Activated naive CD4-positive, alpha-beta T cell treated with anti-CD3 and anti-CD28 coated beads for 36 hours (primary cell): ENCODE results near the gene GCN1. TPM values are rescaled to one million over a fixed set of nuclear protein-coding genes. Genes with fewer than 3 reads are reported as not detected.
"Not testable (repeated sequence)": the region's sequence is repeated elsewhere in the genome, so short reads cannot be mapped to it uniquely, and the experiment has no call there.

Experiments
- CTCF ChIA-PET: fragments of 350-600 bp; sonication (Branson Sonifier 250); formaldehyde crosslinking; loops from one replicate; lab custom pipeline; 2021; ENCODE audit warnings: antibody characterized with exemption; lab: Charles Lee
- DNase-seq: peaks from one replicate; pipeline ENCODE4 v3.0.0-alpha.2; 2020
- H3K27ac Mint-ChIP-seq: one replicate; pipeline ENCODE4 v1.8.0; 2021; ENCODE audit warnings: mild to moderate bottlenecking, mixed read lengths
- H3K27me3 Mint-ChIP-seq: one replicate; pipeline ENCODE4 v1.8.0; 2021; ENCODE audit warnings: low read depth, mixed read lengths
- H3K36me3 Mint-ChIP-seq: one replicate; pipeline ENCODE4 v1.8.0; 2021; ENCODE audit warnings: low read depth, mixed read lengths
- H3K4me1 Mint-ChIP-seq: one replicate; pipeline ENCODE4 v1.8.0; 2021; ENCODE audit warnings: low read depth, mixed read lengths
- H3K4me3 Mint-ChIP-seq: one replicate; pipeline ENCODE4 v1.8.0; 2021; ENCODE audit warnings: mild to moderate bottlenecking, moderate library complexity, mixed read lengths
- H3K9me3 Mint-ChIP-seq: one replicate; pipeline ENCODE4 v1.8.0; 2021; ENCODE audit warnings: mixed read lengths
- intact Hi-C: fragments of 100-400 bp; cut with micrococcal nuclease; formaldehyde crosslinking; loops from one replicate; pipeline ENCODE4 v1.15.1; 2023
- total RNA-seq, 2 experiments: library from RNA; stranded (reverse); gene quantifications; one replicate each; pipeline ENCODE4 v1.2.3, GENCODE V29; 2021

The GCN1 gene
- total RNA-seq, 2 experiments from 2014 or later = 122 to 128 TPM

- intact Hi-C loops = no loop called here
- Mint-ChIP-seq H3K36me3 (peaks cover 52% of the 10 kb centered on the region), H3K4me3 (no peak overlapping the region), H3K9me3 (no peaks in the 10 kb centered on the region), H3K4me1 (peaks cover 54% of the 10 kb centered on the region), H3K27ac (peak overlapping the region; percentile 91), H3K27me3 (no peaks in the 10 kb centered on the region)
- CTCF ChIA-PET = no interaction called here
- no peak for DNase-seq
Observed at GRCh38 chr12:120196363-120196762, 1.8 kb upstream of the GCN1 start.

- Mint-ChIP-seq H3K27ac (peak overlapping the region; percentile 78), H3K27me3 (no peaks in the 10 kb centered on the region), H3K9me3 (no peaks in the 10 kb centered on the region), H3K4me3 (peak overlapping the region; percentile 86), H3K4me1 (peaks cover 58% of the 10 kb centered on the region), H3K36me3 (peaks cover 41% of the 10 kb centered on the region)
- no peak for DNase-seq
- CTCF ChIA-PET = no interaction called here
- intact Hi-C loops = no loop called here
Observed at GRCh38 chr12:120194226-120194533, 335 bp downstream of the GCN1 start.

GRCh38 chr12:120193286-120193685, 1.2 kb downstream of the GCN1 start:
- Mint-ChIP-seq H3K4me3 (peak overlapping the region; percentile 86), H3K36me3 (peaks cover 33% of the 10 kb centered on the region), H3K4me1 (peaks cover 49% of the 10 kb centered on the region)
- DNase-seq, H3K9me3 Mint-ChIP-seq, H3K27me3 Mint-ChIP-seq, intact Hi-C loops, H3K27ac Mint-ChIP-seq: not testable (repeated sequence)
- CTCF ChIA-PET = interaction anchor here (0.7 kb wide), 1 partner anchor 8 kb away, joined by 3 read pairs; no protein-coding TSS in a partner anchor

- Mint-ChIP-seq H3K9me3 (no peaks in the 10 kb centered on the region), H3K27ac (no peak overlapping the region), H3K36me3 (peaks cover 30% of the 10 kb centered on the region), H3K4me3 (no peak overlapping the region), H3K4me1 (peaks cover 40% of the 10 kb centered on the region), H3K27me3 (no peaks in the 10 kb centered on the region)
- intact Hi-C loops = no loop called here
- DNase-seq = no peak
- CTCF ChIA-PET = interaction anchor here (1.4 to 1.5 kb wide), 2 partner anchors 10 to 37 kb away, joined by 4 to 5 read pairs; partner anchors contain the start of gene RPLP0
Observed at GRCh38 chr12:120190985-120191480, 3.5 kb downstream of the GCN1 start.

- no peaks in the 10 kb centered on the region for H3K27me3 Mint-ChIP-seq
- no peak overlapping the region for H3K27ac Mint-ChIP-seq
- peaks cover 36% of the 10 kb centered on the region for H3K4me1 Mint-ChIP-seq
- no peak overlapping the region for H3K4me3 Mint-ChIP-seq
- peaks cover 27% of the 10 kb centered on the region for H3K36me3 Mint-ChIP-seq
- intact Hi-C loops = no loop called here
- DNase-seq = no peak
- no peaks in the 10 kb centered on the region for H3K9me3 Mint-ChIP-seq
- CTCF ChIA-PET = interaction anchor here (1.4 to 1.5 kb wide), 2 partner anchors 11 to 38 kb away, joined by 4 to 5 read pairs; partner anchors contain the start of gene RPLP0
Observed at GRCh38 chr12:120190386-120190785, 4.1 kb downstream of the GCN1 start.

- Mint-ChIP-seq H3K36me3 (peaks cover 41% of the 10 kb centered on the region), H3K27ac (no peak overlapping the region), H3K4me1 (peaks cover 14% of the 10 kb centered on the region), H3K9me3 (no peaks in the 10 kb centered on the region), H3K4me3 (no peak overlapping the region), H3K27me3 (no peaks in the 10 kb centered on the region)
- CTCF ChIA-PET = interaction anchor here (0.6 to 0.7 kb wide), 2 partner anchors 16 to 83 kb away, joined by 4 read pairs; no protein-coding TSS in a partner anchor
- intact Hi-C loops = no loop called here
- no peak for DNase-seq
Observed at GRCh38 chr12:120186654-120187053, 7.9 kb downstream of the GCN1 start.

GRCh38 chr12:120183211-120183631, 11.3 kb downstream of the GCN1 start:
- Mint-ChIP-seq H3K27ac (no peak overlapping the region), H3K4me3 (no peak overlapping the region), H3K4me1 (peaks cover 5% of the 10 kb centered on the region), H3K27me3 (no peaks in the 10 kb centered on the region), H3K9me3 (no peaks in the 10 kb centered on the region), H3K36me3 (peaks cover 38% of the 10 kb centered on the region)
- no peak for DNase-seq
- intact Hi-C loops = no loop called here
- CTCF ChIA-PET = no interaction called here

- H3K9me3 Mint-ChIP-seq = no peaks in the 10 kb centered on the region
- no peak overlapping the region for H3K4me3 Mint-ChIP-seq
- peaks cover 5% of the 10 kb centered on the region for H3K4me1 Mint-ChIP-seq
- H3K27me3 Mint-ChIP-seq = no peaks in the 10 kb centered on the region
- intact Hi-C loops = no loop called here
- H3K36me3 Mint-ChIP-seq = peaks cover 44% of the 10 kb centered on the region
- no peak for DNase-seq
- CTCF ChIA-PET = interaction anchor here (0.6 kb wide), 1 partner anchor 20 kb away, joined by 3 read pairs; no protein-coding TSS in a partner anchor
- no peak overlapping the region for H3K27ac Mint-ChIP-seq
Observed at GRCh38 chr12:120181991-120182631, 12.4 kb downstream of the GCN1 start.

- Mint-ChIP-seq H3K36me3 (peaks cover 41% of the 10 kb centered on the region), H3K27ac (no peak overlapping the region), H3K9me3 (no peaks in the 10 kb centered on the region), H3K27me3 (no peaks in the 10 kb centered on the region), H3K4me3 (no peak overlapping the region), H3K4me1 (peaks cover under 1% of the 10 kb centered on the region)
- intact Hi-C loops = no loop called here
- DNase-seq = no peak
- CTCF ChIA-PET = no interaction called here
Observed at GRCh38 chr12:120180975-120181374, 13.5 kb downstream of the GCN1 start.

- Mint-ChIP-seq H3K36me3 (peaks cover 43% of the 10 kb centered on the region), H3K4me3 (no peak overlapping the region), H3K4me1 (no peaks in the 10 kb centered on the region), H3K27me3 (no peaks in the 10 kb centered on the region), H3K9me3 (no peaks in the 10 kb centered on the region), H3K27ac (no peak overlapping the region)
- intact Hi-C loops = loop anchor here (5.0 kb wide), 1 partner anchor 33 kb away; no protein-coding TSS in a partner anchor
- DNase-seq = no peak
- CTCF ChIA-PET = no interaction called here
Observed at GRCh38 chr12:120175537-120175936, 19.0 kb downstream of the GCN1 start.

- intact Hi-C loops = loop anchor here (5.0 kb wide), 1 partner anchor 33 kb away; no protein-coding TSS in a partner anchor
- H3K36me3 Mint-ChIP-seq = peaks cover 43% of the 10 kb centered on the region
- H3K27ac Mint-ChIP-seq = no peak overlapping the region
- H3K27me3 Mint-ChIP-seq = no peaks in the 10 kb centered on the region
- no peaks in the 10 kb centered on the region for H3K9me3 Mint-ChIP-seq
- CTCF ChIA-PET = no interaction called here
- no peak for DNase-seq
- no peak overlapping the region for H3K4me3 Mint-ChIP-seq
- H3K4me1 Mint-ChIP-seq = no peaks in the 10 kb centered on the region
Observed at GRCh38 chr12:120175062-120175461, 19.5 kb downstream of the GCN1 start.

- Mint-ChIP-seq H3K9me3 (no peaks in the 10 kb centered on the region), H3K27me3 (no peaks in the 10 kb centered on the region), H3K4me1 (no peaks in the 10 kb centered on the region), H3K4me3 (no peak overlapping the region), H3K36me3 (peaks cover 40% of the 10 kb centered on the region), H3K27ac (no peak overlapping the region)
- DNase-seq = no peak
- intact Hi-C loops = no loop called here
- CTCF ChIA-PET = interaction anchor here (0.7 to 1.0 kb wide), 2 partner anchors 50 to 61 kb away, joined by 3 read pairs; no protein-coding TSS in a partner anchor
Observed at GRCh38 chr12:120172053-120172452, 22.5 kb downstream of the GCN1 start.

- H3K36me3 Mint-ChIP-seq = peaks cover 33% of the 10 kb centered on the region
- no peak overlapping the region for H3K27ac Mint-ChIP-seq
- H3K4me1 Mint-ChIP-seq = no peaks in the 10 kb centered on the region
- intact Hi-C loops = no loop called here
- H3K9me3 Mint-ChIP-seq = no peaks in the 10 kb centered on the region
- H3K4me3 Mint-ChIP-seq = no peak overlapping the region
- no peaks in the 10 kb centered on the region for H3K27me3 Mint-ChIP-seq
- CTCF ChIA-PET = no interaction called here
- no peak for DNase-seq
Observed at GRCh38 chr12:120170631-120171030, 23.9 kb downstream of the GCN1 start.
